NCI-H510A treated with DMSO at 0.1 percent for 48 hours (cell line): ENCODE results near the gene FCHO1.
"Not testable (repeated sequence)": the region's sequence is repeated elsewhere in the genome, so short reads cannot be mapped to it uniquely, and the experiment has no call there.

Source experiments
- DNase-seq: peaks from one replicate; lab custom pipeline; 2025; lab: John Stamatoyannopoulos, UW

FCHO1 gene

DNA sequence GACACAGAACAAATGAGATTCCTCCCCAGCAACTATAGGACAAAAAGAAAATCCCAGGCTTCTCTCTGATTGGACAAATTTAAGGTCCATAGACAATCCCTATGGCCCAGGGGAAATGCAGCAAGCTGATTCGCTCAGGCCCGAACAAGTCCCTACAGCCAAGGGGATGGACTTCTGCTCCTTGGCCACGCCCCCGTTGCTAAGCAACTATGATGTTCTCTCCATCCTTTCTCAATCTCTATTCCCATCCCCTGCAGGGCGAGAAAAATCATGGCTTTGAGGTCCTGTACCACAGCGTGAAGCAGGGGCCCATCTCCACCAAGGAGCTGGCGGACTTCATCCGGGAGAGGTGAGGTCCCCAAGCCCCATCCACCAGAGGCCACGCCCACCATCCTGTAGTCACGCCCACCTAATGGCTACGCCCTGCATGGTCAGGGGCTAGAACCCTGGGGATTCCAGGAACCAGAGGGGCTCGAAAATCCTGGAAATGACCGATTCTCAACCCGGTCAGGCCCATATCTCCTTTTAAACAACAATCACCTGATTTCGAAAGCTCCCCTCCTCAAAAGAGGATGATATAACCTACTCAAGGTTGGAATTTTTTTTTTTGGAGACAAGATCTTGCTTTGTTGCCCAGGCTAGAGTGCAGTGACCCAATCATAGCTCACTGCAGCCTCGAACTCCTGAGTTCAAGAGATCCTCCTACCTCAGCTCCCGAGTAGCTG lies 11.4 kb downstream of the FCHO1 start:
- no peak for DNase-seq

DNA sequence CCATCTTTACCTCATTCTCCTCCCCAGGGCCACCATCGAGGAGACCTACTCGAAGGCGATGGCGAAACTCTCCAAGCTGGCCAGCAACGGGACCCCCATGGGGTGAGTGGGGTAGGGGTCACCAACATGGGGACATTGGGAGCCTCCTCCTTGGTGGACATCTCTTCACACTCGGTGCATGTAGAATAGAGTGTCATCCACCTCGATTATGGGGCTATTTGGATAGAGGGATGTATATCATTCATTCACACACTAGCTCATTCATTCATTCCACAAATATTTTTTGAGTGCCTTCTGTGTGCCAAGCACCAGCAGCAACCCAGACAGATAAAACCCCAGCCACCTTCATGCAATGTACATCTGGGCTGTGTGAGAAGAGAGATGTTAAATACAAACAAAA lies 13.1 kb downstream of the FCHO1 start:
- DNase-seq: no peak

DNA sequence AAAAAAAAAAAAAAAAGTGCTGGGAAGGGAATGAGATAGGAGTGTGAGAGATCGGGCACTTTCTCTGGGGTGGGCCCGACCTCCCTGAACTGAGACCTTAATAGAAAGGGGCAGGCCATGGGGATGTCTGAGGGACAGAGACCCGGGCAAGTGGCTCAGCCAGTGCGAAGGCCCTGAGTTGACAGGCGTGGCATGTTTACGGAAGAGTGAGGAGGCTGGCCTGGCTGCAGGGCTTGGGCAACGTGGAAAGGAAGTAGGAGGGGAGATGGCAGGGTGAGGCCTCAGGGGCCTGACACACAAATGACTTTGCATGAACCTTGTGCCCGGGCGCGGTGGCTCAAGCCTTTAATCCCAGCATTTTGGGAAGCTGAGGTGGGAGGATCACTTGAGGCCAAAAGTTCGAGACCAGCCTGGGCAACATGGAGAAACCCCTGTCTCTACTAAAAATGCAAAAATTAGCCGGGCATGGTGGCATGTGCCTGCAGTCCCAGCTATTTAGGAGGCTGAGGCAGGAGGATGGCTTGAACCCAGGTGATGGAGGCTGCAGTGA lies 13.9 kb downstream of the FCHO1 start:
- DNase-seq: no peak

DNA sequence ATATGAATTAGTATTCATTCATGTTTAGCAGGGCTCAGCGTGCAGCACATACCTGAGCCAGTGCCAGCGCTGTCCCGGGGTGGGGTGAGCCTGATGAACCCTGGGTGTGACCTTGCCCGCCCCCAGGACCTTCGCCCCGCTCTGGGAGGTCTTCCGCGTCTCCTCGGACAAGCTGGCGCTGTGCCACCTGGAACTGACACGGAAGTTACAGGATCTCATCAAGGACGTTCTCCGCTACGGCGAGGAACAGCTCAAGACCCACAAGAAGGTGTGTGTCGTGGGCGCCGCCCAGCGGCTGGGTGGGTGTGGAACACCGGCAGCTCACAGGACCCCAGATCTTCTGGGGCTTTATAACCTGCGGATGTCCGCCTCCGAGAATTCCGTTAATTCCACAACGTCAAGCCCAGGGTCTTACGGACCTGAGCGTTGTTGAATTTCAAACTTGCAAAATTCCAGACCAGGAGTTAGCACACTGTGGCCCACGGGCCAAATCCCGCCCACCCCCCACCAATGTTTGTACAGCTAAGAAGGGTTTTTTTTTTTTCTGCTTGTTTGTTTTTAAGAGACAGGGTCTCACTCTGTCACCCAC lies 15.4 kb downstream of the FCHO1 start:
- peak; percentile 62 for DNase-seq

DNA sequence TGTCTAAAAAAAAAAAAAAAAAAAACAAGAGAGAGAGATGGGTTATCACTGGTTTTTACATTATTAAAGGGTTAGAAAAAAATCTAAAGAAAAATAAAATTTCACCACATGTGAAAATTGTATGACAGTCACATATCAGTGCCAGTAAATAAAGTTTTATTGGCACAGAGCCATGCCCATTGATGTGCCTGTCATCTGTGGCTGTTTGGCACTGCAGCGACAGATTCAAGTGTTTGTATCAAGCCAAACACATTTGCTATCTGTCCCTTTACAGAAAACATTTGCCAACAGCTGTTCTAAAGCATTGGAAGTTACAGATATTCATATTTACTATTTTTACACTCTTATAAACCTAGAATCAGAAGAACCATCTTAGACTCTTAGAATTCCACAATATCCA lies 16.3 kb downstream of the FCHO1 start:
- no peak for DNase-seq

DNA sequence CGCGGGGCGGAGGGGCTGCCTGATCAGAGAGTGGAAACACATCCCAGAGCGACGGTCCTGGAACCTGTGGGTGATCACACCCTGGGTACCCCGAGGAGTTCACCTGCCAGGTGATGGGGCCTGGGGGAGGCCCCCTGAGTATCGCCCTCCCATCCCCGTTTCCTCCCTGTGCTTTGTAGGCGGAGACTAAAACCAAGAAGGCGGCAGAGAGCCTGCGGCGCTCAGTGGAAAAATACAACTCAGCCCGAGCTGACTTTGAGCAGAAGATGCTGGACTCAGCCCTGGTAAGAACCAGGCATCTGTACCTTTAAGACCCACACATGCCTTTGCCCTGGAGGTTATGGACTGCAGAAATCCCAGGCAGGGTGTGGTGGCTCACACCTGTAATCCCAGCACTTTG lies 19.3 kb downstream of the FCHO1 start:
- DNase-seq: no peak

DNA sequence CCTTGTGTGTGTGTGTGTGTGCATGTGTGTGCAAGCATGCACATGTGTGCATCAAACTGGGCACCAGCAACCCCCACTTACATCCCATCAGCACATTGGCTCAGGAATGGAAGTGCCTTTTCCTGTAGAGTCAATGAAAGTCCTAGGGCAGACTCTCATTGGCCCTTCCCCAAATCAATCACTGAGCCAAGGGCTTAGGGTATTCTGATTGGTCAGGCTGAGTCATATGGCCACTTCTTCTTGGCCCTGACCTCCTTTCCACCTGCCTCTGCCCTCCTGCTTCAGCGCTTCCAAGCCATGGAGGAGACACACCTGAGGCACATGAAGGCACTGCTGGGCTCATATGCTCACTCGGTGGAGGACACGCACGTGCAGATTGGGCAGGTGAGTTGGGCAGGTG lies 20.9 kb downstream of the FCHO1 start:
- no peak for DNase-seq

DNA sequence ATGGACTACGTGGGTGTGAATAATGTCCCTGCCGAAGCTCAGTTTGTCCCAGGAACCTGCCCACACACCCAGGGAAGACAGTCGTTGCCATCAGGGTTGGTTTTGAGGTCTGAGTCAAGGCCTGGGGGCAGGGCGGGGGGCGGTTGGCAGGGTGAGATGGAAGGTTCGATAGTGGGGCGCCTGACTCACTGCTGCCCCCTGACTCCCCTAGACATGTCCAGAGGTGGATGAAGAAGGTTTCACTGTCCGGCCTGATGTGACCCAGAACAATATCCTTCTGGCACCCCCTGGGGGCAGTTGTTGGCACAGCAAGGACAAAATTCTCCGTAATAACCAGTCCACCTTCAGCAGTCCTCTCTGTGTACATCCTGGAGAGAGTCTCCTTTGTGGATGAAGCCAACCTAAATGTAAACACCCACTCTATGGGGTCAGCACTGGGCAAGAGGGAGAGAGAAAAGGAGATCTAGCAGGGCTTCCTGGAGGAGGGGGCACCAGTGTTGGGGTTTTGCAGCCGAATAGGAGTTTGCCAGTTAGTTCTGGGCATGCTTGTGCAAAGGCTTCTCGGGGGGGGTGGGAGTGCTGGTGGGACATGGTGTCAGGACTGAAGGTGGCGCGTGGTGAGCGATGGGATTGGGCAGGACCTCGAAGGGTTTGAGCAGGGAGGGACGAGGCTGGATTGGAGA lies 24.1 kb downstream of the FCHO1 start:
- no peak for DNase-seq

DNA sequence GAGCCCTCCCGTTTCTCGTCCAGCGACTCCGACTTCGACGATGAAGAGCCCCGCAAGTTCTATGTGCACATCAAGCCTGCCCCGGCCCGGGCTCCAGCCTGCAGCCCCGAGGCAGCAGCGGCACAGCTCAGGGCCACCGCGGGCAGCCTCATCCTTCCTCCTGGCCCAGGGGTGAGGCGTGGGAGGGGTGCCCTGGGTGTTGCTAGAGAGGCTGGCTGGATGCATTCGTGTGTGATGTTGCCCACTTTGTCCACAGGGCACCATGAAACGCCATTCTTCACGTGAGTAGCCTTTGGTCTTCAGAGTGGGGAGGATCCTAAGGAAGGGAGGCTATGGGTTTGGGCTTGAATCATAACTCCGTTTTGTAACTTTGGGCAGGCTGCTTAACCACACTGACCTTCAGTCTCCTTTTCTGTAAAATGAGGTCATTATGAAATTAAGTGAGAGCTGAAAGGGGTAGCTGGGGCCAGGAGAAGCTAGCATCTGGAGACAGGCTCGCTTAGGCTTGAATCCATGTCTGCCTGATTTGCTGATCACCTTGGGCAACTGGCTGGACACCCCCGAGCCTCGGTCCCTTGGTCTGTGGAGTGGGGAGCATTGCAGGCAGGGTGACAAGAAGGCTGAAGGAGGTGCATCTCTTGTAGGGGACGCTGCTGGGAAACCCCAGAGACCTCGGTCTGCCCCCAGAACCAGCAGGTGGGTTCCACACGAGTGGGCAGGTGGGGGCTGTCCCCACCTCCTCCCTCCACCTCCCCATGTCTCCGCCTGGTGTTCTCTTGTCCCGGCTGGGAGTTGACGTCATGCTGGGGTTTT lies 24.9 kb downstream of the FCHO1 start:
- no peak for DNase-seq

DNA sequence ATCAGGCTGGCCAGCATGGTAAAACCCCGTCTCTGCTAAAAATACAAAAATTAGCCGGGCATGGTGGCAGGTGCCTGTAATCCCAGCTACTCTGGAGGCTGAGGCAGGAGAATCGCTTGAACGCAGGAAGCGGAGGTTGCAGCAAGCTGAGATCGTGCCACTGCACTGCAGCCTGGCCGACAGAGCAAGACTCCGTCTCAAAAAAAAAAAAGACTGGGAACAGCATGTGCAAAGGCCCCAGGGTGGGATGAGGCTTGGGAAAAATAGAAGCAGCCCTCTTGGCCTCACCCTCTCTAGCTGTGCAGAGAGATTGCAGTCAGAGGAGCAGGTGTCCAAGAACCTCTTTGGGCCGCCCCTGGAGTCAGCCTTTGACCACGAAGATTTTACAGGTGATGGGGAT lies 26.6 kb downstream of the FCHO1 start:
- DNase-seq: not testable (repeated sequence)

DNA sequence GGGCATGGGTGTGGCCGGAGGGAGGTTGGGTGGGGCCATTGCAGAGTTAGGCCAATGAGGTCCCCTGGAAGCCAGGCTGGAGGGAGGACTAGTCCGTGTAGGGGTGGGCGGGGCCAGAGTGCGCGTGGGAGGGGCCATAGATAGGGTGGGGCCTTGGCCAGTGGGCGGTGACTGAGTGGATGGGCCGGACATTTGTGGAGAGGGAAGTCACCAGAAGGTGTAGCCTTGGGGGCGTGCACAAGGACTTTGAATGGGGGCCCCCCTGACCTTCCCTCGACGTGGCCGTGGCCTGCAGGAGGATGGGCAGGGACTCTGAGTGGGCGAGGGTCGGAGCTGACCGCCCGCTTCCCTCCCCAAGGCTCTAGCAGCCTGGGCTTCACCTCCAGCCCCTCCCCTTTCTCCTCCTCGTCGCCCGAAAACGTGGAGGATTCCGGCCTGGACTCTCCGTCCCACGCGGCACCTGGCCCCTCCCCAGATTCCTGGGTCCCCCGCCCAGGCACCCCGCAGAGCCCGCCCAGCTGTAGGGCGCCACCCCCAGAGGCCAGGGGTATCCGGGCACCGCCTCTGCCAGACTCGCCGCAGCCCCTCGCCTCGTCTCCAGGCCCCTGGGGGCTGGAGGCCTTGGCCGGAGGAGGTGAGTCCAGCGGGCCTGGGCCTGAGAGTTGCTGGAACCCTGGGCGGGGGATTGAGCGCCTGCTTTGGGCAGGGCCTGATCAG lies 27.1 kb downstream of the FCHO1 start:
- no peak for DNase-seq

DNA sequence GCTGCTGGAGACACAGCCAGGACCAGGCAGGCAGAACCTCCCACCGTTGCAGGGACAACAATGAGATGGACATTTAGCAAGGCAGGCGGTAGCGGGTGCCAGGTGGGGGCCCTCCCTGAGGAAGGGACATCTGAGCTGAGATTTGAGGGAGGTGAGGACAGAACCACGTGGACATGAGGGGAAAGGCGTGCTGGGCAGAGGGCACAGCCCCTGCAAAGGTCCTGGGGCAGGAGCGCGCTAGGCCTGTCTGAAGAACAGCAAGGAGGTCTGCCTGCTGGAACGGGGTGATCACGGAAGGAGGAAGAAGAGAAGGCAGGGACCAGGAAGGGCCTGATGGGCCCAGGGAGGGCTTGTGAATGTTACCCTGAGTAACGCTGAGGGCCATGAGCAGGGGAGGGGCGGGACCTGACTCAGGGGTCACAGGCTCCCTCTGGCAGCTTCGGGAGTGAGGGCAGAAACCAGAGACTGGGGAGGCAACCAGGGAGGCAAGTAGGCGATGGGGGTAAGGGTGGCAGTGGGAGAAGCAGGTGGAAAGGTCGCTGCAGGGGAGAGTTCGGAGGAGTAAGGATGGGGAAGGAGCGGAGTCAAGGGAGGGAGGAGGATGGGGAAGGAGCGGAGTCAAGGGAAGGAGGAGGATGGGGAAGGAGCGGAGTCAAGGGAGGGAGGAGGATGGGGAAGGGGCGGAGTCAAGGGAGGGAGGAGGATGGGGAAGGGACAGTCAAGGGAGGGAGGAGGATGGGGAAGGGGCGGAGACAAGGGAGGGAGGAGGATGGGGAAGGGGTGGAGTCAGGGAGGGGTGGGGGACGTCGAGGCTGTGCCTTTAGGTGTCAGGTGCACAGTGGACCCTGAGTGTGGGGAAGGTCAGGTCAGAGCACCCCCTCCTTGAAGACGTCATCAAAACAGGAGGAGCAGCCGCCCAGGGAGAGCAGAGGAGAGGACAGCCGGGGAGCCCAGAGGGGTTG lies 28.0 kb downstream of the FCHO1 start:
- no peak for DNase-seq

DNA sequence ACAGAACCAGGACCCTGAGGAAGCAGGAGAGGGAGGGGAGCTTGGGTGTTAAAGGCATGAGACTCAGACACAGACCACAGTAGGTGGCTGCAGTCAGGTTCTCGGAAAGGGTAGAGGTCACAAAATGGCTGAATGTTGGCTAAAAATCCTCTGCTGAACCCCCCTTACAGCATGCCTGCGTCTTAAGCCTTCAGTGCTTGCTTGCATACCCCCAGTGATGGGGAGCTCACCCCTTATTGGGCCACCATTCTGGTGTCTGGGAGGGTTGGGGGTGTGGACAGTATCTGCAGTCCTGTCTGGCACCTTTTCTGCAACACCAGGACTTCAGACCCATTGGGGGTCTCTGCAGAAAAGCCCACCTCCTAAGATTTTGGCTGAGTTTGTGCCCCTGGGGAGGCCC lies 29.5 kb downstream of the FCHO1 start:
- DNase-seq: no peak

DNA sequence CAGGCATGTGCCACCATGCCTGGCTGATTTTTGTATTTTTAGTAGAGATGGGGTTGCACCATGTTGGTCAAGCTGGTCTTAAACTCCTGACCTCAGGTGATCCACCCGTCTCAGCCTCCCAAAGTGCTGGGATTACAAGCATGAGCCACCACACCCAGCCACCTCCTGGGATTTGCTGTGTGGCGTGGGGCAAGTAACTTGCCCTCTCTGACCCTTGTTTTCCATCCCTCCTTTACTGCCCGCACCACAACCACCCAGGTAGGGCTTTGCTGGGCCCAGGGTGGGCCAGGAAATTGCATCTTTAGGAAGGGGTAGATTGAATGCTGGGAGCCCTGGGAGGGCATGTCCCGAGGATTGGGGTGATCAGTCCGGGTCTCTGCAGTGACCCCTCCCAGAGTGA lies 32.4 kb downstream of the FCHO1 start:
- DNase-seq: not testable (repeated sequence)

DNA sequence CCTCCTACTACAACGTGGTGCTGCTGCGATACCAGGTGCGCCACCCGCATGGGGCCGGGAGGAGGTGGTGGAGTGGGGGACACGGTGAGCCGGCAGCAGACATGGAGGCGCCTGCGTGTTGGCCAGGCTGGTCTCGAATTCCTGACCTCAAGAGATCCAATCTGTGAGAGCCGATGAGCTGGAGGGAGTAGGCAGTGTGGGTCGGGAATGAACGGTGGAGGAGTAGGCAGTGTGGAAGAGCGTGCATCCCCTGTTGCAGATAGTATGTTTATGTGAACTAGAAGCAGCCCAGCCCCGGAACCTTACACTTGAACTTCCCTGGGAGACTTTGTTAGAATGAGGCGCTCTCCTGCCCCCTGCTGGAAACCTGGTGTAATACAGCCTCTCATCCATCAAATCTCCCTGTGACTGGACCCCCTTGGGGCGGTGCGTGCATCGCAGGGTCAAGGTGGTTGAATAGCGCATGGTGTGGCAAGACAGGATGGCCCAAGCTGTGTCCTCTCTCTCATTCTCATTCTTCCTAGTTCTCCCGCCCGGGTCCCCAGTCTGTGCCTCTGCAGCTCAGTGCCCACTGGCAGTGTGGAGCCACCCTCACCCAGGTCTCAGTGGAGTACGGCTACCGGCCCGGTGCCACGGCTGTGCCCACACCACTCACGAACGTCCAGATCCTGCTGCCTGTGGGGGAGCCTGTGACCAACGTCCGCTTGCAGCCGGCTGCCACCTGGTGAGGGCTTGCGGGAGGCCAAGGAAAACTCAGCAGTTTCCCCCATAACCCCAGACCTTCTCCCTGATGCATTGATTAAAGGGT lies 33.1 kb downstream of the FCHO1 start:
- DNase-seq: peak; percentile 66

DNA sequence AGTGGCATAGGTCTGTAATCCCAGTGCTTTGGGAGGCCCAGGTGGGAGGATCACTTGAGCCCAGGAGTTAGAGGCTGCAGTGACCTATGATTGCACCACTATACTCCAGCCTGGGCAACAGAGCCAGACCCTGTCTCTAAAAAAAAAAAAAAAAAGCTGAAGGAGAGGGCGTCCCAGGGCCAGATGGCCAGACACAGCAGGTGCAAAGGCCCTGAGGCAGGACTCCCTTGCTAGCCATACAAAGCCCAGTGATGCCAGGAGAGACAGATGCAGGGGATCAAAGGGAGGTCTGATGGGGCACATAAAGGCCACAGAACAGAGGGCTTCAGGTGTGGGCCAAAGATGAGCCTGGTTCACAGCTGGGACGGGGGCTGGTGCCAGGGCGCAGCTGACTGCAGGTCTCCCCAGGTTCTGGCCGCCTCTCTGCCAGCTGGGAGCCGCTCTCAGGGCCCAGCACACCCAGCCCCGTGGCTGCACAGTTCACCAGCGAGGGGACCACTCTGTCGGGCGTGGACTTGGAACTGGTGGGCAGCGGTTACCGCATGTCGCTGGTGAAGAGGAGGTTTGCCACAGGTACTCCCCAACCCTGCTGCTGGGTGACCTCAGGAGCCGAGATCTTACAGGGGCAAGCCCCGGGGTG lies 36.1 kb downstream of the FCHO1 start:
- DNase-seq: no peak

DNA sequence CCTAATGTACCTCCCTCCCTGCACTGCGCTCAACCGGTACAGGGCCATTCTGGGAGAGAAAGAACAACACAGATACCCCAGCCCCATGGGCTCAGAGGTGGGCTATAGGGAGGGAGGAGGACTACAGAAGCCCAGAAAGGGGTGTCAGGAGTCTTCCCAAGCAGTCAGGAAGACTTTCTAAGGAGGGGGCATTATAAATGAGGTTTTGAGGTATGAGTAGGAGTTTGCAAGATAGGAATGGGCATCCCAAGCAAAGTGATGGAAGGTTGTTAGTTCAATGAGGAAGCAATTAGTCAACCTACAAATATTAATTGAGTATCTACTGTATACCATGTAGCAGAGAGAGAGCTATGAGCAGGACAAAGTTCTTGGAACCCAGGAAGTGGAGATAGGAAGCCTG lies 37.4 kb downstream of the FCHO1 start:
- no peak for DNase-seq

DNA sequence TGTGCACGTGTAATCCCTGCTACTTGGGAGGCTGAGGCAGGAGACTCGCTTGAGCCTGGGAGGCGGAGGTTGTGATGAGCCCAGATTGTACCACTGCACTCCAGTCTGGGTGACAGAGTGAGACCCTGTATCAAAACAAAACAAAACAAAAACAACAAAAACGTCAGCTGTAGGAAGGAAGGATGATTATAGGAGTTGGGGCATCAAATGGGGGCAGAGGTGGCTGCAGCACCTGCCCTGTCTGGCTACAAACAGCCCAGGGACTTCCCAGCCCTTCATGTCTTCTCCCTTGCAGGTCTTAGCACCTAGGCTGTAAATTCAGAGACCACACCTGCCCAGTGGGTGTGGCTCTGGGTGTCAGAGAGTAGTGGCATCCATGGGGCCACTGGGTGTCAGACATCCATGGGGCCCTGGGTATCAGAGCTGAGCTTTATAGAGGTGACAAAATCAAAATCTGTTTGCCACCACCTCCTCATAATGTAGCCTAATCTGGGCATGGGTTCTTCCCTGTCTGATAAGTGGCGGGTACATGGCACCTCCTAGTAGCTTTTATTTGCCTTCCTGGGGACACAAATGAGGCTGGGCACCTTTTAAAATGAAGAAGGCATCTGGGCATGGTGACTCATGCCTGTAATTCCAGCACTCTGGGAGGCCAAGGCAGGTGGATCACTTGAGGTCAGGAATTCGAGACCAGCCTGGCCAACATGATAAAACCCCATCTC lies 38.9 kb downstream of the FCHO1 start:
- DNase-seq: no peak

DNA sequence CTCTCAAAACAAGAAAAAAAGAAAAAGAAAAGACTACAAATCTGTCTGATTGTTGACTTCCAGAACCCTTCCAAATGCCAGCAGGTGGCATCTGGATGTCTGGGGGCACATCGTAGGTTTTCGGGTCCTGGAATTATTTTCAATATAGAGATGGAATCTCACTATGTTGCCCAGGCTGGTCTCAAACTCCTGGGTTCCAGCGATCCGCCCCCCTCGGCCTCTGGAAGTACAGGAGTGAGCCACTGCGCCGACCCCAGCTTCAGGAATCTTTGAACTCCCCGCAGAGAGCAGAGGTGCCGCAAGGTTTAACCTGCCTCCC lies 43.1 kb downstream of the FCHO1 start:
- DNase-seq: no peak
